Neutrophil (primary cell): Measurements from ENCODE around the gene SH2B2.

ENCODE experiments used
- H3K27ac ChIP-seq: fragments of 200-600 bp; sonication (generic); 2 replicates; pipeline ENCODE4 v1.5.1; 2016; ENCODE audit warnings: mild to moderate bottlenecking, moderate library complexity
- H3K27me3 ChIP-seq: fragments of 200-600 bp; sonication (generic); 2 replicates; pipeline ENCODE4 v1.6.0; 2016; ENCODE audit warnings: mild to moderate bottlenecking
- H3K36me3 ChIP-seq: fragments of 200-600 bp; sonication (generic); 2 replicates; pipeline ENCODE4 v1.5.1; 2017
- H3K4me1 ChIP-seq, 2 experiments: fragments of 200-600 bp in 1 of 2; sonication (generic) in 1 of 2; 1 replicate in 1 of 2; 2 replicates in 1 of 2; pipeline versions ENCODE4 v1.5.1 to v1.6.1; 2013 to 2016; ENCODE audit warnings: low read depth in 1 of 2, low read length in 1 of 2, mild to moderate bottlenecking in 1 of 2, moderate library complexity in 1 of 2; ENCODE audit not compliant: control insufficient read depth in 1 of 2, insufficient read depth in 1 of 2
- H3K4me3 ChIP-seq, 2 experiments: fragments of 200-600 bp in 1 of 2; sonication (generic) in 1 of 2; 1 replicate in 1 of 2; 2 replicates in 1 of 2; pipeline ENCODE4 v1.5.1; 2013 to 2016; ENCODE audit warnings: low read depth in 1 of 2, low read length in 1 of 2, mild to moderate bottlenecking in 1 of 2, moderate library complexity in 1 of 2
- H3K9me3 ChIP-seq: fragments of 200-600 bp; sonication (generic); 2 replicates; pipeline ENCODE4 v1.5.1; 2016
- TF ChIP-seq, protein P1 (sequence below): fragments of 200-600 bp; sonication (generic); IDR thresholded peaks from 2 replicates; pipeline ENCODE4 v1.5.1; 2016; ENCODE audit warnings: antibody characterized with exemption

The SH2B2 gene

DNA sequence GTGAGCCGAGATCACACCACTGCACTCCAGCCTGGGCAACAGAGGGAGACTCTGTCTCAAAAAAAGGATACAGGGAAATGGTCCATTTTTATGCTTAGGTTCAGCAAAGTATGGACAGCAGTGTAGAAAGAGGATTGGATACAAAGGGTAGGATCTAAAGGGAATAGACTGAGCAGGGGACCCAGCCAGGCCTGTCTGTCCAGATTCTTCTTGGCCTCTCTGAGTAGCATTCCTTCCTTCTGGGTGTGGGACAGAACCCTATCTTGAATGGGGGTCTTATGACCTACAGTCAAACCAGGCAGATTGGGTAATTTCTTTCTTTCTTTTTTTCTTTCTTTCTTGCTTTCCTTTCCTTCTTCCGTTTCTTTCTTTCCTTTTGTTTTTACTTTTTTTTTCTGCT is 25.6 kb downstream of the SH2B2 start:
- no peak overlapping the region for H3K27ac ChIP-seq
- no peaks in the 10 kb centered on the region for H3K9me3 ChIP-seq
- TF ChIP-seq, protein P1, sequence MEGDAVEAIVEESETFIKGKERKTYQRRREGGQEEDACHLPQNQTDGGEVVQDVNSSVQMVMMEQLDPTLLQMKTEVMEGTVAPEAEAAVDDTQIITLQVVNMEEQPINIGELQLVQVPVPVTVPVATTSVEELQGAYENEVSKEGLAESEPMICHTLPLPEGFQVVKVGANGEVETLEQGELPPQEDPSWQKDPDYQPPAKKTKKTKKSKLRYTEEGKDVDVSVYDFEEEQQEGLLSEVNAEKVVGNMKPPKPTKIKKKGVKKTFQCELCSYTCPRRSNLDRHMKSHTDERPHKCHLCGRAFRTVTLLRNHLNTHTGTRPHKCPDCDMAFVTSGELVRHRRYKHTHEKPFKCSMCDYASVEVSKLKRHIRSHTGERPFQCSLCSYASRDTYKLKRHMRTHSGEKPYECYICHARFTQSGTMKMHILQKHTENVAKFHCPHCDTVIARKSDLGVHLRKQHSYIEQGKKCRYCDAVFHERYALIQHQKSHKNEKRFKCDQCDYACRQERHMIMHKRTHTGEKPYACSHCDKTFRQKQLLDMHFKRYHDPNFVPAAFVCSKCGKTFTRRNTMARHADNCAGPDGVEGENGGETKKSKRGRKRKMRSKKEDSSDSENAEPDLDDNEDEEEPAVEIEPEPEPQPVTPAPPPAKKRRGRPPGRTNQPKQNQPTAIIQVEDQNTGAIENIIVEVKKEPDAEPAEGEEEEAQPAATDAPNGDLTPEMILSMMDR = no peak
- no peaks in the 10 kb centered on the region for H3K27me3 ChIP-seq
- peaks cover 0 to under 1% of the 10 kb centered on the region in 2 experiments for H3K4me1 ChIP-seq
- H3K36me3 ChIP-seq = peaks cover 4% of the 10 kb centered on the region
- H3K4me3 ChIP-seq = no peak overlapping the region

DNA sequence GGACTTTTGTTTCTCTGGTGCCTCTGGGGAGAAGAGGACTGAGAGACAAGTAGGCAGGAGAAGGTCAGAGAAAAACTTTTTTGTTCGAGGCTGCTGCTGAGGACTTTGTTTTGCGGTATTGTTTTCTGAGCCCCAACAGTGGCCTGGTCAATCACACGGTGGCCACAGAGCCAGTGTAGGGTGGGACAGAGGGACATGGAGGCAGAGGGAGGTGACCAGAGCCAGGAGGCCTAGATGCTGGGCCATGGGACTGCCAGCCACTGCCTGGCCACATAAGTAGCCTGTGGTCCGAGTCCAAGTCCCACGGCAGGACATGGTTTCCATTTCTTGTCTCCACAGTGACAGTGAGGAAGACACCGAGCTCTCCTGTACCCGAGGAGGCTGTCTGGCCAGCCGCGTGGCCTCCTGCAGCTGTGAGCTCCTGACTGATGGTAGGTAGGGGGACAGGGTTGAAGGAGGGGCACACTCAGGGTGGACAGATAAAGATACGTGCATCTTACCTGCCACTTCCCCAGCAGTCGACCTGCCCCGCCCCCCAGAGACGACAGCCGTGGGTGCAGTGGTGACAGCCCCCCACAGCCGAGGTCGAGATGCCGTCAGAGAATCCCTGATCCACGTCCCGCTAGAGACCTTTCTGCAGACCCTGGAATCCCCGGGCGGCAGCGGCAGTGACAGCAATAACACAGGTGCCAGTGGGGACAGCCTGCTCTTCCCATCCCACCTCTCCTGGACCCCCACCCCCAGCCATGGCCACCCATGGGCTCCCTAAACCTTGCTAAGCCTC is 27.5 kb downstream of the SH2B2 start:
- Histone ChIP-seq H3K36me3 (peaks cover 4% of the 10 kb centered on the region), H3K4me3 (no peak overlapping the region)

DNA sequence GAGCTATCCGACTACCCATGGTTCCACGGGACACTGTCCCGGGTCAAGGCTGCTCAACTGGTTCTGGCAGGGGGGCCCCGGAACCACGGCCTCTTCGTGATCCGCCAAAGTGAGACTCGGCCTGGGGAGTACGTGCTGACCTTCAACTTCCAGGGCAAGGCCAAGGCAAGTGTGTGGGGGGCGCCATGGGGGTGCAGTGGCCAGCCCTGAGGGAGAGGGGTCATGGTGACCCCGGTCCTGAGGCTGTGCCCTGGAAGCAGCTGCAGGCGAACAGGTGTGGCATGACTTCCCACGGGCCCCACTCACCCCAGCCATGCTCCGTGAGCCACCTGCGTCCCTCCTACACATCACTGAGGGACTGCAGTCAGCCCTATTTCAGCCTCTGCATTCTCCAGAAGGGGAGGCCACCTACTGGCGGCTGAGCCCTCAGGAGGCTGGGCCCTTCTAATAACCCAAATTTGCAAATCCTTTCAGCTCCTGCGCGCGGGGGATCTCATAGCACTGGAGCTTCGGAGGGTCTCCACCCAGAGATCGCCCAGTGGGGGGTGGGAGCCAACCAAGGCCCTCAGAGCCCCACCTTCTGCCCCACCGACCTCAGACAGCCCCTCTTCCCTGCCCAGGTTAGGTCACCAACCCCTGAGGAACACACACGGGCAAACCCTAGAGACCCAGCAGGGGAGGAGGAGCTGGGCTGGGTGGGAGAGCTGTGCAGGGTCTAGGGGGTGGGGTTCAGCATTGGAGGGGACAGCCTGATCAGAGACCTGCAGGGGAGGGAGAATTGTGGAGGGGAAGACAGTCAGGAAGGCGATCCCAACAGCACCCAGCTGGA is 30.8 kb downstream of the SH2B2 start:
- Histone ChIP-seq H3K36me3 (peaks cover 4% of the 10 kb centered on the region), H3K4me1 (peaks cover 0 to 9% of the 10 kb centered on the region in 2 experiments), H3K4me3 (no peak overlapping the region), H3K27ac (no peak overlapping the region), H3K9me3 (no peaks in the 10 kb centered on the region), H3K27me3 (peaks cover 19% of the 10 kb centered on the region)
- TF ChIP-seq, protein P1 = no peak

More for the DNA sequence above, 27.5 kb downstream of the SH2B2 start:
- no peak overlapping the region for H3K27ac ChIP-seq
- no peaks in the 10 kb centered on the region for H3K27me3 ChIP-seq
- H3K4me1 ChIP-seq = no peaks in the 10 kb centered on the region
- TF ChIP-seq, protein P1 = no peak
- H3K9me3 ChIP-seq = no peaks in the 10 kb centered on the region

DNA sequence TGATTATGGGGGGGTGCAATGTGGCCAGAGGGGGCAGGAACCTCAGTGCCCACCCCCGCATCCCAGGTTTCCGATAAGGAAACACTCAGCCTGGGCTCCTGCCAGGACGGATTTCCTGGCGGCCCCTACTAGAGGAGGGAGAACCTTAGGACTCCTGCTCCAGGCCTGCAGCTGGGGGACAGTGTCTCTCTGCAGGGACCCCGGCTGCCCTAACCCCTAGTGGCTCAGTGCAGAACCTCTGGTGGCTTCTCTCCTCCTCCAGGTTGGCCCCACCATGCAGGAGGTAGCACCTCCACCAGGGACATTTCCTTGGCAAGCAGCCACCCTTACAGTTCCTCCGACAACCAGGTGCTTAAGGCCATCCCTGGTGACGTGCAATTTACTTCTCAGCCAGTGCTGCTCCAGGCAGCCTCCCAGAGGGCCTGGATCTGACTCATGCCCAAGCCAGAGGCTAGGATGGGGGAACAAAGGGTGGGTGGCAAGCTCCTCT is 31.9 kb downstream of the SH2B2 start:
- H3K36me3 ChIP-seq = peaks cover 4% of the 10 kb centered on the region

DNA sequence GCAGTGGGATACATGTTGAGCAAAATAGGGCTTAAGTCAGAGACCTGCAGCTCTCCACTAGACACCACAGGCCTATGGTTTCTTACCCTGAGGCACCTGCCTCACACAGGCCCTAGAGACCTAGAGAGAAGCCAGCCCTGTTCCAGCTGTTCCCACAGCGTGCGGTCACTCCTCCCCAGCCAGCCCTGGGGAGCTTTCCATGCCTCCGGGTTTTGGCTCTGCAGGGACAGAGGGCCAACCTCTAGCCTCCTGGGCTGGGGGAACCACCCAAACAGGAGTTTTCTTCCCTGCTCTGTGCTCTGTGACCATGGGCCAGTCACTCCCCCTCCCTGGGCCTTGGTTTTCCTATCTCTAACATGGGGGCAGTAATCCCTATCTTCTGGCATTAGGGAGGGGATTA is 33.0 kb downstream of the SH2B2 start:
- peaks cover under 1% of the 10 kb centered on the region for H3K36me3 ChIP-seq
- H3K4me1 ChIP-seq = peaks cover 0 to 9% of the 10 kb centered on the region in 2 experiments
- no peaks in the 10 kb centered on the region for H3K9me3 ChIP-seq
- H3K27ac ChIP-seq = no peak overlapping the region
- H3K27me3 ChIP-seq = peaks cover 20% of the 10 kb centered on the region
- TF ChIP-seq, protein P1 = no peak
- no peak overlapping the region for H3K4me3 ChIP-seq

More for the DNA sequence above, 31.9 kb downstream of the SH2B2 start:
- Histone ChIP-seq H3K4me3 (no peak overlapping the region), H3K9me3 (no peaks in the 10 kb centered on the region), H3K4me1 (peaks cover 0 to 9% of the 10 kb centered on the region in 2 experiments), H3K27me3 (peaks cover 20% of the 10 kb centered on the region), H3K27ac (no peak overlapping the region)
- TF ChIP-seq, protein P1 = no peak
